Memory B cell (primary cell): ENCODE data around the gene PIK3CD.
A peak's percentile ranks its signal among the peaks of the same experiment; 100 is the strongest.
"Not testable (repeated sequence)": the region's sequence is repeated elsewhere in the genome, so short reads cannot be mapped to it uniquely, and the experiment has no call there.

Experiments
- ATAC-seq: fragments of 150-1000 bp; cut with Tn5 transposase; 2 replicates; pipeline ENCODE4 v1.10.0; 2021; ENCODE audit warnings: low read depth, mild to moderate bottlenecking, moderate library complexity
- DNase-seq, 2 donors: peaks; one replicate each; pipeline ENCODE4 v3.0.0; 2022; ENCODE audit warnings: low spot score in 2 of 2
- H3K27ac Mint-ChIP-seq: one replicate; pipeline ENCODE4 v1.8.0; 2022; ENCODE audit warnings: mild to moderate bottlenecking, moderate library complexity, mixed read lengths
- H3K27me3 Mint-ChIP-seq: one replicate; pipeline ENCODE4 v1.8.0; 2022; ENCODE audit warnings: mixed read lengths
- H3K36me3 Mint-ChIP-seq: one replicate; pipeline ENCODE4 v1.8.0; 2022; ENCODE audit warnings: mild to moderate bottlenecking, mixed read lengths
- H3K4me1 Mint-ChIP-seq: one replicate; pipeline ENCODE4 v1.8.0; 2022; ENCODE audit warnings: mixed read lengths
- H3K4me3 Mint-ChIP-seq: one replicate; pipeline ENCODE4 v1.8.0; 2022; ENCODE audit warnings: mild to moderate bottlenecking, moderate library complexity, mixed read lengths
- H3K9me3 Mint-ChIP-seq: one replicate; pipeline ENCODE4 v1.8.0; 2022; ENCODE audit warnings: mixed read lengths

Gene PIK3CD

GRCh38 chr1:9676128-9676527, 24.6 kb downstream of the PIK3CD start:
- not testable (repeated sequence) for H3K27me3 Mint-ChIP-seq, H3K9me3 Mint-ChIP-seq, DNase-seq, H3K4me3 Mint-ChIP-seq, ATAC-seq
- peak overlapping the region; percentile 79 for H3K27ac Mint-ChIP-seq
- H3K36me3 Mint-ChIP-seq = peaks cover 27% of the 10 kb centered on the region
- H3K4me1 Mint-ChIP-seq = peaks cover 46% of the 10 kb centered on the region

- Mint-ChIP-seq H3K4me3 (no peak overlapping the region), H3K27me3 (no peaks in the 10 kb centered on the region), H3K36me3 (peaks cover 27% of the 10 kb centered on the region), H3K27ac (peak overlapping the region; percentile 79), H3K9me3 (no peaks in the 10 kb centered on the region), H3K4me1 (peaks cover 44% of the 10 kb centered on the region)
- DNase-seq = no peak
- ATAC-seq = no peak
Measured at GRCh38 chr1:9676815-9677393, 25.4 kb downstream of the PIK3CD start.

- Mint-ChIP-seq H3K4me1 (peaks cover 46% of the 10 kb centered on the region), H3K9me3 (no peaks in the 10 kb centered on the region), H3K4me3 (no peak overlapping the region), H3K27me3 (no peaks in the 10 kb centered on the region), H3K36me3 (peaks cover 21% of the 10 kb centered on the region), H3K27ac (no peak overlapping the region)
- ATAC-seq (no peak), DNase-seq (no peak)
Measured at GRCh38 chr1:9680091-9680490, 28.6 kb downstream of the PIK3CD start.

- ATAC-seq (peak; percentile 77), DNase-seq (no peak)
- Mint-ChIP-seq H3K9me3 (no peaks in the 10 kb centered on the region), H3K4me3 (peak overlapping the region; percentile 43), H3K27me3 (no peaks in the 10 kb centered on the region), H3K27ac (peak overlapping the region; percentile 64), H3K36me3 (peaks cover 21% of the 10 kb centered on the region), H3K4me1 (peaks cover 48% of the 10 kb centered on the region)
Measured at GRCh38 chr1:9680828-9681227, 29.3 kb downstream of the PIK3CD start.

GRCh38 chr1:9684801-9685200, 33.3 kb downstream of the PIK3CD start:
- DNase-seq (no peak), ATAC-seq (no peak)
- Mint-ChIP-seq H3K9me3 (no peaks in the 10 kb centered on the region), H3K4me3 (no peak overlapping the region), H3K36me3 (peaks cover 3% of the 10 kb centered on the region), H3K27ac (peak overlapping the region; percentile 61), H3K4me1 (peaks cover 43% of the 10 kb centered on the region), H3K27me3 (no peaks in the 10 kb centered on the region)

GRCh38 chr1:9687120-9687873, 35.8 kb downstream of the PIK3CD start:
- peak in 1 of 2 donors; percentile 37 for DNase-seq
- no peaks in the 10 kb centered on the region for H3K27me3 Mint-ChIP-seq
- peak overlapping the region; percentile 83 for H3K27ac Mint-ChIP-seq
- peak; percentile 39 for ATAC-seq
- H3K4me3 Mint-ChIP-seq = peak overlapping the region; percentile 80
- H3K36me3 Mint-ChIP-seq = peaks cover 4% of the 10 kb centered on the region
- peaks cover 48% of the 10 kb centered on the region for H3K4me1 Mint-ChIP-seq
- no peaks in the 10 kb centered on the region for H3K9me3 Mint-ChIP-seq

- DNase-seq (no peak), ATAC-seq (no peak)
Measured at GRCh38 chr1:9687874-9688582, 36.5 kb downstream of the PIK3CD start.

GRCh38 chr1:9688599-9688998, 37.1 kb downstream of the PIK3CD start:
- H3K9me3 Mint-ChIP-seq = no peaks in the 10 kb centered on the region
- ATAC-seq = no peak
- H3K4me1 Mint-ChIP-seq = peaks cover 47% of the 10 kb centered on the region
- H3K4me3 Mint-ChIP-seq = peak overlapping the region; percentile 80
- DNase-seq = no peak
- H3K27me3 Mint-ChIP-seq = no peaks in the 10 kb centered on the region
- peaks cover 5% of the 10 kb centered on the region for H3K36me3 Mint-ChIP-seq
- H3K27ac Mint-ChIP-seq = peak overlapping the region; percentile 83

More at GRCh38 chr1:9687874-9688582, 36.5 kb downstream of the PIK3CD start:
- H3K36me3 Mint-ChIP-seq = peaks cover 4% of the 10 kb centered on the region
- H3K4me1 Mint-ChIP-seq = peaks cover 48% of the 10 kb centered on the region
- no peaks in the 10 kb centered on the region for H3K9me3 Mint-ChIP-seq
- H3K27me3 Mint-ChIP-seq = no peaks in the 10 kb centered on the region
- H3K4me3 Mint-ChIP-seq = peak overlapping the region; percentile 80
- H3K27ac Mint-ChIP-seq = peak overlapping the region; percentile 83

- peaks cover 8% of the 10 kb centered on the region for H3K36me3 Mint-ChIP-seq
- DNase-seq = peak; percentile 76 to 80
- peak overlapping the region; percentile 80 for H3K4me3 Mint-ChIP-seq
- H3K4me1 Mint-ChIP-seq = peaks cover 43% of the 10 kb centered on the region
- no peak overlapping the region for H3K27ac Mint-ChIP-seq
- no peaks in the 10 kb centered on the region for H3K9me3 Mint-ChIP-seq
- ATAC-seq = peak; percentile 85
- H3K27me3 Mint-ChIP-seq = no peaks in the 10 kb centered on the region
Measured at GRCh38 chr1:9689011-9689706, 37.6 kb downstream of the PIK3CD start.

- Mint-ChIP-seq H3K9me3 (no peaks in the 10 kb centered on the region), H3K27ac (peak overlapping the region; percentile 79), H3K4me3 (peak overlapping the region; percentile 85), H3K36me3 (peaks cover 11% of the 10 kb centered on the region), H3K4me1 (peaks cover 39% of the 10 kb centered on the region), H3K27me3 (no peaks in the 10 kb centered on the region)
- no peak for DNase-seq
- no peak for ATAC-seq
Measured at GRCh38 chr1:9689971-9690381, 38.4 kb downstream of the PIK3CD start.

GRCh38 chr1:9690440-9691107, 39.0 kb downstream of the PIK3CD start:
- ATAC-seq (no peak), DNase-seq (no peak)
- Mint-ChIP-seq H3K4me1 (peaks cover 38% of the 10 kb centered on the region), H3K9me3 (no peaks in the 10 kb centered on the region), H3K27ac (peak overlapping the region; percentile 79), H3K4me3 (peak overlapping the region; percentile 85), H3K36me3 (peaks cover 15% of the 10 kb centered on the region), H3K27me3 (no peaks in the 10 kb centered on the region)

GRCh38 chr1:9691108-9691445, 39.5 kb downstream of the PIK3CD start:
- ATAC-seq (no peak), DNase-seq (no peak)
- H3K36me3 Mint-ChIP-seq = peaks cover 15% of the 10 kb centered on the region
- H3K4me1 Mint-ChIP-seq = peaks cover 34% of the 10 kb centered on the region
- H3K4me3 Mint-ChIP-seq = peak overlapping the region; percentile 3
- no peak overlapping the region for H3K27ac Mint-ChIP-seq
- H3K27me3 Mint-ChIP-seq = no peaks in the 10 kb centered on the region
- H3K9me3 Mint-ChIP-seq = no peaks in the 10 kb centered on the region

- peak overlapping the region; percentile 37 for H3K27ac Mint-ChIP-seq
- H3K9me3 Mint-ChIP-seq = no peaks in the 10 kb centered on the region
Measured at GRCh38 chr1:9691691-9692090, 40.2 kb downstream of the PIK3CD start.

More at GRCh38 chr1:9691691-9692090, 40.2 kb downstream of the PIK3CD start:
- ATAC-seq (no peak), DNase-seq (no peak)
- Mint-ChIP-seq H3K4me1 (peaks cover 33% of the 10 kb centered on the region), H3K36me3 (peaks cover 17% of the 10 kb centered on the region), H3K27me3 (no peaks in the 10 kb centered on the region), H3K4me3 (no peak overlapping the region)
